Suprapubic skin (tissue), 4 donors: Measurements from ENCODE around the gene EXOC2. TPM values are rescaled to one million over a fixed set of nuclear protein-coding genes. Genes with fewer than 3 reads are reported as not detected.

Source experiments
- DNase-seq, 2 donors: peaks; one replicate each; pipeline ENCODE4 v3.0.0-alpha.2; 2019; ENCODE audit warnings: low spot score in 2 of 2
- H3K27ac ChIP-seq: fragments of 200-600 bp; sonication (generic); one replicate; pipeline ENCODE4 v1.5.1; 2019
- H3K27me3 ChIP-seq: fragments of 200-600 bp; sonication (generic); one replicate; pipeline ENCODE4 v1.5.1; 2019
- H3K36me3 ChIP-seq: fragments of 200-600 bp; sonication (generic); one replicate; pipeline ENCODE4 v1.5.1; 2019
- H3K4me1 ChIP-seq: fragments of 200-600 bp; sonication (generic); one replicate; pipeline ENCODE4 v1.5.1; 2019
- H3K4me3 ChIP-seq: fragments of 200-600 bp; sonication (generic); one replicate; pipeline ENCODE4 v1.5.1; 2019; ENCODE audit warnings: mild to moderate bottlenecking
- H3K9me3 ChIP-seq: fragments of 200-600 bp; sonication (generic); one replicate; pipeline ENCODE4 v1.5.1; 2019
- CTCF ChIP-seq, 2 donors: fragments of 200-600 bp in 1 of 2; fragments of 450-650 bp in 1 of 2; sonication (generic) in 1 of 2; IDR thresholded peaks; one replicate each; pipeline ENCODE4 v1.5.1; 2016 to 2019; ENCODE audit warnings: antibody characterized with exemption in 2 of 2, mild to moderate bottlenecking in 1 of 2, moderate library complexity in 1 of 2
- EP300 ChIP-seq: sonication (generic); formaldehyde crosslinking; IDR thresholded peaks from one replicate; pipeline ENCODE4 v1.6.1; 2017; ENCODE audit warnings: antibody characterized with exemption
- POLR2A ChIP-seq, 2 donors: fragments of 450-650 bp; IDR thresholded peaks; one replicate each; pipeline ENCODE4 v1.6.1; 2017; ENCODE audit warnings: antibody characterized with exemption in 2 of 2, mild to moderate bottlenecking in 2 of 2, moderate library complexity in 2 of 2
- POLR2AphosphoS5 ChIP-seq, 3 donors: sonication (generic); formaldehyde crosslinking; IDR thresholded peaks; one replicate each; pipeline ENCODE4 v1.6.1; 2017; ENCODE audit warnings: antibody characterized with exemption in 3 of 3
- WGBS: methylation state at CpG from one replicate; pipeline ENCODE4 v1.1.5; 2018; 5-methylcytosine and 5-hydroxymethylcytosine counted together
- total RNA-seq, 4 donors: library from RNA; depleted of rRNA; stranded (reverse); fragments of >200 nt; gene quantifications; one replicate each; pipeline ENCODE4 v1.1.0, GENCODE V29; 2016

The EXOC2 gene
- total RNA-seq, 4 donors from 2014 or later = 17.7 to 28.1 (median 20.3) TPM

- 86% methylated on average over 8 of the region's 8 CpGs for WGBS
These were observed 164.8 kb downstream of the EXOC2 start for GRCh38 chr6:527989-528673.

GRCh38 chr6:524803-525202 lies 168.1 kb downstream of the EXOC2 start:
- H3K4me3 ChIP-seq = no peak overlapping the region
- no peaks in the 10 kb centered on the region for H3K27me3 ChIP-seq
- no peak for DNase-seq
- 85% methylated on average over 5 of the region's 6 CpGs for WGBS
- peaks cover 20% of the 10 kb centered on the region for H3K36me3 ChIP-seq
- no peaks in the 10 kb centered on the region for H3K9me3 ChIP-seq
- no peaks in the 10 kb centered on the region for H3K4me1 ChIP-seq
- no peak overlapping the region for H3K27ac ChIP-seq
- TF ChIP-seq POLR2A (IDR thresholded peaks at IDR 0.05) = no peak
- no peak for TF ChIP-seq POLR2AphosphoS5 (IDR thresholded peaks at IDR 0.05)
- TF ChIP-seq CTCF (IDR thresholded peaks at IDR 0.05) = no peak
- no peak for TF ChIP-seq EP300

More at GRCh38 chr6:527989-528673, 164.8 kb downstream of the EXOC2 start:
- no peak for TF ChIP-seq CTCF (IDR thresholded peaks at IDR 0.05)
- TF ChIP-seq POLR2AphosphoS5 (IDR thresholded peaks at IDR 0.05) = no peak
- TF ChIP-seq EP300 = no peak
- no peak for TF ChIP-seq POLR2A (IDR thresholded peaks at IDR 0.05)
- H3K36me3 ChIP-seq = peaks cover 28% of the 10 kb centered on the region
- H3K4me1 ChIP-seq = no peaks in the 10 kb centered on the region
- no peak overlapping the region for H3K27ac ChIP-seq
- DNase-seq = no peak
- H3K9me3 ChIP-seq = no peaks in the 10 kb centered on the region
- no peak overlapping the region for H3K4me3 ChIP-seq
- H3K27me3 ChIP-seq = no peaks in the 10 kb centered on the region

- Histone ChIP-seq H3K4me1 (no peaks in the 10 kb centered on the region), H3K4me3 (no peak overlapping the region), H3K27me3 (no peaks in the 10 kb centered on the region), H3K36me3 (peaks cover 14% of the 10 kb centered on the region), H3K9me3 (no peaks in the 10 kb centered on the region), H3K27ac (no peak overlapping the region)
- TF ChIP-seq POLR2AphosphoS5 (IDR thresholded peaks at IDR 0.05) = no peak
- TF ChIP-seq POLR2A (IDR thresholded peaks at IDR 0.05) = no peak
- no peak for TF ChIP-seq CTCF (IDR thresholded peaks at IDR 0.05)
- no peak for TF ChIP-seq EP300
- 89% methylated on average over 31 of the region's 31 CpGs for WGBS
- DNase-seq = no peak
These were observed 172.1 kb downstream of the EXOC2 start for GRCh38 chr6:520820-521219.

- H3K4me1 ChIP-seq = no peaks in the 10 kb centered on the region
- TF ChIP-seq POLR2AphosphoS5 (IDR thresholded peaks at IDR 0.05) (no peak), EP300 (no peak), POLR2A (IDR thresholded peaks at IDR 0.05) (no peak), CTCF (IDR thresholded peaks at IDR 0.05) (no peak)
- no peak overlapping the region for H3K27ac ChIP-seq
- H3K4me3 ChIP-seq = no peak overlapping the region
- DNase-seq = no peak
- H3K36me3 ChIP-seq = peaks cover 10% of the 10 kb centered on the region
- no peaks in the 10 kb centered on the region for H3K27me3 ChIP-seq
- 82% methylated on average over 4 of the region's 4 CpGs for WGBS
- no peaks in the 10 kb centered on the region for H3K9me3 ChIP-seq
These were observed 174.7 kb downstream of the EXOC2 start for GRCh38 chr6:518218-518617.

GRCh38 chr6:516213-516612 lies 176.7 kb downstream of the EXOC2 start:
- Histone ChIP-seq H3K27me3 (no peaks in the 10 kb centered on the region), H3K27ac (no peak overlapping the region), H3K36me3 (no peaks in the 10 kb centered on the region), H3K4me3 (no peak overlapping the region), H3K9me3 (no peaks in the 10 kb centered on the region), H3K4me1 (no peaks in the 10 kb centered on the region)
- TF ChIP-seq CTCF (IDR thresholded peaks at IDR 0.05) = no peak
- TF ChIP-seq POLR2AphosphoS5 (IDR thresholded peaks at IDR 0.05) = no peak
- TF ChIP-seq POLR2A (IDR thresholded peaks at IDR 0.05) = no peak
- TF ChIP-seq EP300 = no peak
- no peak for DNase-seq
- WGBS = 86% methylated on average over 11 of the region's 11 CpGs
